GM12878 (cell line): Measurements from ENCODE around the gene CLEC2A.

Experiments used
- BMI1 ChIP-seq: fragments of 450-650 bp; IDR thresholded peaks from 2 replicates; pipeline ENCODE4 v1.6.1; 2016; ENCODE audit warnings: mild to moderate bottlenecking, moderate library complexity, borderline replicate concordance
- HDAC2 ChIP-seq: fragments of 200-600 bp; sonication (generic); IDR thresholded peaks from 2 replicates; pipeline ENCODE4 v1.6.1; 2017
- POLR2A ChIP-seq: IDR thresholded peaks from 2 replicates; pipeline ENCODE4 v1.6.1; 2011; ENCODE audit warnings: low read depth, mild to moderate bottlenecking, low read length
- POLR2AphosphoS5 ChIP-seq: IDR thresholded peaks from 2 replicates; pipeline ENCODE4 v1.6.1; 2011; ENCODE audit warnings: mild to moderate bottlenecking, low read length, inconsistent platforms
- RAD21 ChIP-seq: IDR thresholded peaks from 2 replicates; pipeline ENCODE4 v1.6.1; 2011; ENCODE audit warnings: mild to moderate bottlenecking, low read depth, low read length, moderate library complexity; ENCODE audit not compliant: insufficient read depth
- SREBF1 ChIP-seq: IDR thresholded peaks from 2 replicates; pipeline ENCODE4 v1.6.1; 2012; ENCODE audit warnings: mild to moderate bottlenecking, low read length
- TCF3 ChIP-seq: IDR thresholded peaks from 2 replicates; pipeline ENCODE4 v1.6.1; 2012; ENCODE audit warnings: low read depth, mild to moderate bottlenecking, low read length, borderline replicate concordance; ENCODE audit not compliant: insufficient read depth
- TF ChIP-seq, protein P1 (sequence below), 3 experiments: IDR thresholded peaks in 2 of 3; conservative IDR thresholded peaks in 1 of 3; 2 replicates each; pipeline ENCODE4 v1.5.1; 2011; ENCODE audit warnings: low read depth in 3 of 3, low read length in 3 of 3, mild to moderate bottlenecking in 3 of 3, control low read depth in 2 of 3, moderate library complexity in 2 of 3, inconsistent platforms in 1 of 3, mixed read lengths in 1 of 3; ENCODE audit not compliant: control insufficient read depth in 2 of 3, insufficient read depth in 1 of 3; ENCODE audit errors: extremely low read depth in 1 of 3

GRCh38 chr12:9971181-9971580 is 39.0 kb upstream of the CLEC2A start, which contains the start of gene CLEC12A:
- TF ChIP-seq POLR2AphosphoS5 (no peak), TCF3 (no peak), BMI1 (no peak), POLR2A (no peak), HDAC2 (no peak), SREBF1 (no peak), RAD21 (no peak)
- TF ChIP-seq, protein P1, sequence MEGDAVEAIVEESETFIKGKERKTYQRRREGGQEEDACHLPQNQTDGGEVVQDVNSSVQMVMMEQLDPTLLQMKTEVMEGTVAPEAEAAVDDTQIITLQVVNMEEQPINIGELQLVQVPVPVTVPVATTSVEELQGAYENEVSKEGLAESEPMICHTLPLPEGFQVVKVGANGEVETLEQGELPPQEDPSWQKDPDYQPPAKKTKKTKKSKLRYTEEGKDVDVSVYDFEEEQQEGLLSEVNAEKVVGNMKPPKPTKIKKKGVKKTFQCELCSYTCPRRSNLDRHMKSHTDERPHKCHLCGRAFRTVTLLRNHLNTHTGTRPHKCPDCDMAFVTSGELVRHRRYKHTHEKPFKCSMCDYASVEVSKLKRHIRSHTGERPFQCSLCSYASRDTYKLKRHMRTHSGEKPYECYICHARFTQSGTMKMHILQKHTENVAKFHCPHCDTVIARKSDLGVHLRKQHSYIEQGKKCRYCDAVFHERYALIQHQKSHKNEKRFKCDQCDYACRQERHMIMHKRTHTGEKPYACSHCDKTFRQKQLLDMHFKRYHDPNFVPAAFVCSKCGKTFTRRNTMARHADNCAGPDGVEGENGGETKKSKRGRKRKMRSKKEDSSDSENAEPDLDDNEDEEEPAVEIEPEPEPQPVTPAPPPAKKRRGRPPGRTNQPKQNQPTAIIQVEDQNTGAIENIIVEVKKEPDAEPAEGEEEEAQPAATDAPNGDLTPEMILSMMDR (IDR thresholded peaks at IDR 0.05 in 2 of 3, conservative IDR thresholded peaks at IDR 0.05 in 1 of 3; ENCODE audit: control insufficient read depth in 2 of 3, extremely low read depth in 1 of 3, insufficient read depth in 1 of 3, low read depth in 3 of 3, low read length in 3 of 3) = no peak
